ENCODE measurements around the gene CISH. TPM values are rescaled to one million over a fixed set of nuclear protein-coding genes. Genes with fewer than 3 reads are reported as not detected.

CISH gene
- total RNA-seq, 1 experiment from 2014 or later, result 0.57 TPM

DNA sequence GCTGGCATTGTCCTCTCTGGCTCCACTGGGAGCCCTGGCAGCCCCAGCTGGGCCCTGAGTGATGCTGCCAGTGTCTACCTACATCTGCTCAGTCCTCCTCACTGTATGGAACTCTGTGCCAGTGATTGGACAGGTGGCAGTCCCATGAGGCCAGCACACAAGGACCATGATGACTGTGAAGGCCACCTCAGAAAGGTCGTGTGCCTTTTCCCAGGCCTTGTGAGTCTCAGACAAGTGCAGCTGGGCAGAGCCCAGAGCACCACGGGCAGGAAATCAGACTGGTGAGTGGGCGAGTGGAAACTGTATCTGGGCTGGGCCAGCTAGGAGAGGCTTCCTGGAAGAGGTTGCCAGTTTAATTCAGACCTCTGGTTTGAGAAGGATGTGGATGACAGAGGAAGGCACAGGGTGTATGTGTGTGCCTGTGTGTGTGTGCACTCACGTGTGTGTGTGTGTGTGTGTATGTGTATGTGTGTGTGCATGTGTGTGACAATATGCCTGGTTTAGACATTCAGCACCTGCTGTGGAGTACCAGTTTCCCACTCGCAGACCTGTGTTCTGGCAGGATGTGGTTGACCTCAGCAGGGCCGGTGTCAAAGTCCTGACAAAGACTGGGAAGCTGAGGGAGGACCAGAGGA lies 12.4 kb upstream of the CISH start:
- TF ChIP-seq, protein P1, sequence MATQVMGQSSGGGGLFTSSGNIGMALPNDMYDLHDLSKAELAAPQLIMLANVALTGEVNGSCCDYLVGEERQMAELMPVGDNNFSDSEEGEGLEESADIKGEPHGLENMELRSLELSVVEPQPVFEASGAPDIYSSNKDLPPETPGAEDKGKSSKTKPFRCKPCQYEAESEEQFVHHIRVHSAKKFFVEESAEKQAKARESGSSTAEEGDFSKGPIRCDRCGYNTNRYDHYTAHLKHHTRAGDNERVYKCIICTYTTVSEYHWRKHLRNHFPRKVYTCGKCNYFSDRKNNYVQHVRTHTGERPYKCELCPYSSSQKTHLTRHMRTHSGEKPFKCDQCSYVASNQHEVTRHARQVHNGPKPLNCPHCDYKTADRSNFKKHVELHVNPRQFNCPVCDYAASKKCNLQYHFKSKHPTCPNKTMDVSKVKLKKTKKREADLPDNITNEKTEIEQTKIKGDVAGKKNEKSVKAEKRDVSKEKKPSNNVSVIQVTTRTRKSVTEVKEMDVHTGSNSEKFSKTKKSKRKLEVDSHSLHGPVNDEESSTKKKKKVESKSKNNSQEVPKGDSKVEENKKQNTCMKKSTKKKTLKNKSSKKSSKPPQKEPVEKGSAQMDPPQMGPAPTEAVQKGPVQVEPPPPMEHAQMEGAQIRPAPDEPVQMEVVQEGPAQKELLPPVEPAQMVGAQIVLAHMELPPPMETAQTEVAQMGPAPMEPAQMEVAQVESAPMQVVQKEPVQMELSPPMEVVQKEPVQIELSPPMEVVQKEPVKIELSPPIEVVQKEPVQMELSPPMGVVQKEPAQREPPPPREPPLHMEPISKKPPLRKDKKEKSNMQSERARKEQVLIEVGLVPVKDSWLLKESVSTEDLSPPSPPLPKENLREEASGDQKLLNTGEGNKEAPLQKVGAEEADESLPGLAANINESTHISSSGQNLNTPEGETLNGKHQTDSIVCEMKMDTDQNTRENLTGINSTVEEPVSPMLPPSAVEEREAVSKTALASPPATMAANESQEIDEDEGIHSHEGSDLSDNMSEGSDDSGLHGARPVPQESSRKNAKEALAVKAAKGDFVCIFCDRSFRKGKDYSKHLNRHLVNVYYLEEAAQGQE (IDR thresholded peaks at IDR 0.05; ENCODE audit: insufficient read depth in 1 of 2, low read depth in 2 of 2, low read length in 1 of 2), result no peak
- TF ChIP-seq, protein P2, sequence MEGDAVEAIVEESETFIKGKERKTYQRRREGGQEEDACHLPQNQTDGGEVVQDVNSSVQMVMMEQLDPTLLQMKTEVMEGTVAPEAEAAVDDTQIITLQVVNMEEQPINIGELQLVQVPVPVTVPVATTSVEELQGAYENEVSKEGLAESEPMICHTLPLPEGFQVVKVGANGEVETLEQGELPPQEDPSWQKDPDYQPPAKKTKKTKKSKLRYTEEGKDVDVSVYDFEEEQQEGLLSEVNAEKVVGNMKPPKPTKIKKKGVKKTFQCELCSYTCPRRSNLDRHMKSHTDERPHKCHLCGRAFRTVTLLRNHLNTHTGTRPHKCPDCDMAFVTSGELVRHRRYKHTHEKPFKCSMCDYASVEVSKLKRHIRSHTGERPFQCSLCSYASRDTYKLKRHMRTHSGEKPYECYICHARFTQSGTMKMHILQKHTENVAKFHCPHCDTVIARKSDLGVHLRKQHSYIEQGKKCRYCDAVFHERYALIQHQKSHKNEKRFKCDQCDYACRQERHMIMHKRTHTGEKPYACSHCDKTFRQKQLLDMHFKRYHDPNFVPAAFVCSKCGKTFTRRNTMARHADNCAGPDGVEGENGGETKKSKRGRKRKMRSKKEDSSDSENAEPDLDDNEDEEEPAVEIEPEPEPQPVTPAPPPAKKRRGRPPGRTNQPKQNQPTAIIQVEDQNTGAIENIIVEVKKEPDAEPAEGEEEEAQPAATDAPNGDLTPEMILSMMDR (IDR thresholded peaks at IDR 0.05), result no peak
- TF ChIP-seq SIN3A (IDR thresholded peaks at IDR 0.05; ENCODE audit: borderline replicate concordance, insufficient read depth, low read depth, low read length), result no peak
- Histone ChIP-seq H3K9me3 (ENCODE audit: control insufficient read depth, insufficient read depth, low read depth, low read length) (no peaks in the 10 kb centered on the region), H3K4me1 (ENCODE audit: control insufficient read depth, insufficient read depth, low read length) (no peaks in the 10 kb centered on the region; the same call in 1 of the 2 replicates), H3K36me3 (ENCODE audit: control insufficient read depth, insufficient read depth, low read length) (no peaks in the 10 kb centered on the region), H3K4me3 (ENCODE audit: low read depth in 2 of 2, low read length in 2 of 2) (no peak overlapping the region), H3K27me3 (ENCODE audit: control insufficient read depth, insufficient read depth, low read length) (no peaks in the 10 kb centered on the region), H3K27ac (ENCODE audit: low read length) (no peak overlapping the region)
- DNase-seq (ENCODE audit: low read depth, low spot score) (no peak), ATAC-seq (no peak)
- in situ Hi-C loops (cut with HindIII; ENCODE audit: low pct_unique_long_range_greater_than_20kb, low sequenced_read_pairs) (no loop called here), intact Hi-C loops (cut with micrococcal nuclease; ENCODE audit: unreplicated experiment) (no loop called here)
- no TSS peak for BruUV-seq (replicated peaks)
- ChIA-PET CTCF (no interaction called here), POLR2A (no interaction called here)

DNA sequence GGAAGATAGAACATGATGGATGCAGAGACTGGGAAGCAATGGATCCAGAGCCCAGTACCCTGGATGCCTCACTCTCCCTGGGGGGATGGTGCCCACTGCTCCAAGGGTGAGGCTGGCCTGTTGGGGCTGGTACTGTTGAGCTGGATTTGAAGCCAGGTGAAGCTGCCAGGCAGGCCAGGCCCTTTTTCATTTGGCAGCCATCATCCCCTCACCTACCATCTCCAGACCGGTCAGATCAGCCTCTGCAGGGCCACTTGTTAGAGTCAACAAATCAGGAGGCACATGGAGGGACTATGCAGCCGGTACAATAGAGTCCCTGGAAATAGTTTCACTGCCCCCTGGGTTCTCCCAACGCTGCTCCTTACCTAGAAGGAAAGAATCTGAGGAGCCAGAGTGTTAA lies 11.3 kb upstream of the CISH start:
- no peak for ATAC-seq
- no TSS peak for BruUV-seq (replicated peaks)
- in situ Hi-C loops (cut with HindIII; ENCODE audit: low pct_unique_long_range_greater_than_20kb, low sequenced_read_pairs) (no loop called here), intact Hi-C loops (cut with micrococcal nuclease; ENCODE audit: unreplicated experiment) (no loop called here)
- Histone ChIP-seq H3K4me3 (ENCODE audit: low read depth in 2 of 2, low read length in 2 of 2) (no peak overlapping the region), H3K9me3 (ENCODE audit: control insufficient read depth, insufficient read depth, low read depth, low read length) (no peaks in the 10 kb centered on the region), H3K27me3 (ENCODE audit: control insufficient read depth, insufficient read depth, low read length) (no peaks in the 10 kb centered on the region), H3K36me3 (ENCODE audit: control insufficient read depth, insufficient read depth, low read length) (no peaks in the 10 kb centered on the region), H3K27ac (ENCODE audit: low read length) (no peak overlapping the region), H3K4me1 (ENCODE audit: control insufficient read depth, insufficient read depth, low read length) (no peaks in the 10 kb centered on the region; the same call in 1 of the 2 replicates)
- DNase-seq (ENCODE audit: low read depth, low spot score), result no peak
- ChIA-PET CTCF (no interaction called here), POLR2A (no interaction called here)
- TF ChIP-seq SIN3A (IDR thresholded peaks at IDR 0.05; ENCODE audit: borderline replicate concordance, insufficient read depth, low read depth, low read length) (no peak), POLR2AphosphoS5 (IDR thresholded peaks at IDR 0.05; ENCODE audit: low read depth, low read length) (no peak), TCF7L2 (IDR thresholded peaks at IDR 0.05; ENCODE audit: low read depth, low read length) (no peak)
- TF ChIP-seq, protein P2 (IDR thresholded peaks at IDR 0.05), result no peak
- TF ChIP-seq, protein P1 (IDR thresholded peaks at IDR 0.05; ENCODE audit: insufficient read depth in 1 of 2, low read depth in 2 of 2, low read length in 1 of 2), result no peak
